ENCODE data around the gene ATG9B. TPM values are rescaled to one million over a fixed set of nuclear protein-coding genes. Genes with fewer than 3 reads are reported as not detected.
A peak's percentile ranks its signal among the peaks of the same experiment; 100 is the strongest.
"Not testable (repeated sequence)": the region's sequence is repeated elsewhere in the genome, so short reads cannot be mapped to it uniquely, and the experiment has no call there.

The ATG9B gene
- total RNA-seq, 1 donor from 2014 or later, result 5.0 TPM

DNA sequence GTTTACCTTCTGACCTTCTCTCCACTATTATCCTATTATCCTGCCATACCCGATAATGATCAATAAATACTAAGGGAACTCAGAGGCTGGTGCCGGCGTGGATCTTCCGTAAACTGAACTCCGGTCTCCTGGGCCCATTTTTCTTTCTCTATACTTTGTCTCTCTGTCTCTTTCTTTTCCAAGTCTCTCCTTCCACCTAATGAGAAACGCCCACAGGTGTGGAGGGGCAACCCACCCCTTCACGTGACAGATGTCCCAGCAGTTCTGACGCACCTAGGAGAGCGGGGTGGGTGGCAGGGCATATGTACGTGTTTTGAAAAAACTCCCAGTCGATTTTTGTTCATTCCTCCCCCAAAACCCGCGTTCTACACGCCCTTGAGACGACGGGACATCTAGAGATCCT lies 3.4 kb upstream of the ATG9B start:
- H3K9me3 Mint-ChIP-seq, result not testable (repeated sequence)

GRCh38 chr7:151026771-151027727 lies 2.8 kb upstream of the ATG9B start:
- peaks cover 13% of the 10 kb centered on the region for H3K4me1 Mint-ChIP-seq (ENCODE audit: low read depth)
- peak overlapping the region; percentile 96 for H3K4me3 Mint-ChIP-seq (ENCODE audit: low read depth)
- DNase-seq (ENCODE audit: low spot score); H3K27me3 Mint-ChIP-seq (ENCODE audit: low read depth); H3K36me3 Mint-ChIP-seq (ENCODE audit: low read depth); intact Hi-C loops (cut with micrococcal nuclease); H3K9me3 Mint-ChIP-seq: not testable (repeated sequence)
- peak overlapping the region; percentile 93 for H3K27ac Mint-ChIP-seq

More for the DNA sequence above, 3.4 kb upstream of the ATG9B start:
- H3K27me3 Mint-ChIP-seq (ENCODE audit: low read depth); H3K36me3 Mint-ChIP-seq (ENCODE audit: low read depth); DNase-seq (ENCODE audit: low spot score): not testable (repeated sequence)
- Mint-ChIP-seq H3K27ac (peak overlapping the region; percentile 93), H3K4me3 (ENCODE audit: low read depth) (peak overlapping the region; percentile 96), H3K4me1 (ENCODE audit: low read depth) (peaks cover 13% of the 10 kb centered on the region)
- intact Hi-C loops (cut with micrococcal nuclease), result loop anchor here (1.0 to 2.0 kb wide), 5 partner anchors 12 to 323 kb away; partner anchors contain the start of gene TMUB1

DNA sequence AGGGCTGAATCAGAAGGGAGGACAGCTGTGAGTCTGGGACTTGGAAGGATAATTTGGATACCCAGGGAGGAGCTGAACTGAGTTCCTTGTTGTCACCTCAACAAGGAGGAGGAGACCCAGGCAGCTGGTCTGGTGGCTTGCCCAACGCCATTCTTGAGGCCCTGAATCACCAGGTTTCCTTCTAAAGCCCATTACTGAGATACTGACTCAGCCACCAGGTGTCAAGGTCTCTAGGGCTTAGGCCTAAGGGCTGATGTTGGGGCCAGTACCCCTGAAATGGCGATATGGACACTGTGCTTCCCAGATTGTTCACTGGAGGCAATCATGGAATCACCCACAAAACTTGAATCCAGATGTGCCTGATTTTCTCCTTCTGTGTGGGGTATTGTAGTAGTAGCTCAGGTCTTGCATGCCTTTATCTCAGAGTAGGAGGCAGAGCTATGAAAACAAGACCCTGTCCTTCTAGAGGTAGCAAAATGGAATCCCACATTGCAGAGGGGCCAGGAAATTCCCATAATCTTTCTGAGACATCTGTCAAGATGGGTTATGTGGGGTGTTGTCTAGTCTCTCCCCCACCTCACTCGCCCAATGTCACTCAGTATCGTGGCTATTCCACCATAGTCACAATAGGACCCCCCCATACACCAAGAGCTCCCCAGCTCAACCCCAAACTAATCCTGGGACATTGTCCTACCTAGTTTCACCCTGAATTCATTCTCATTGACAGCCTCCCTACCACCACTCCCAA lies 1.8 kb upstream of the ATG9B start:
- Mint-ChIP-seq H3K36me3 (ENCODE audit: low read depth) (peaks cover 3% of the 10 kb centered on the region), H3K4me3 (ENCODE audit: low read depth) (no peak overlapping the region), H3K9me3 (no peaks in the 10 kb centered on the region), H3K4me1 (ENCODE audit: low read depth) (peaks cover 13% of the 10 kb centered on the region), H3K27me3 (ENCODE audit: low read depth) (peaks cover 5% of the 10 kb centered on the region), H3K27ac (no peak overlapping the region)
- intact Hi-C loops (cut with micrococcal nuclease), result no loop called here
- no peak for DNase-seq (ENCODE audit: low spot score)

DNA sequence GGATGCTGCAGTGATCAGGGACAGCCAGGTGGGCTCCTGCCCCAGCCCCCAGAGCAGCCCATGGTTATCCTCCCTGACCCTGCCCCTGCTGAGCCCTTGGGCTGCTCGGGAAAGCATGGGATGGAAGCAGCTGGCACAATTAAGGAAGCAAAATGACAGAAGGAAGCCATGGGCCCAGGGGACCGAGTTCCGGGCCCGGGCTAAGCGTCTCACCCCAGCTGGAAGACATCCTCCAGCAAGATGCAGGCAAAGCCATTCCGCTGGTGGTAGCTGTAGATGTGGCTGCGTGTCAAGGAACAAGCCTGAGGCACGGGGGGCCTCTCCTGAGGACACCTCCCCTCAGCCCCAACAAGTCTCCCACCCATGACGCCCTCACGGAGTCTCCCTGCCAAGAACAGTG lies 1.1 kb downstream of the ATG9B start:
- no peak overlapping the region for H3K4me3 Mint-ChIP-seq (ENCODE audit: low read depth)
- no peak overlapping the region for H3K27ac Mint-ChIP-seq
- DNase-seq (ENCODE audit: low spot score), result no peak
- peaks cover 16% of the 10 kb centered on the region for H3K4me1 Mint-ChIP-seq (ENCODE audit: low read depth)
- no peaks in the 10 kb centered on the region for H3K36me3 Mint-ChIP-seq (ENCODE audit: low read depth)
- peaks cover 30% of the 10 kb centered on the region for H3K27me3 Mint-ChIP-seq (ENCODE audit: low read depth)
- no peaks in the 10 kb centered on the region for H3K9me3 Mint-ChIP-seq
- intact Hi-C loops (cut with micrococcal nuclease), result no loop called here

DNA sequence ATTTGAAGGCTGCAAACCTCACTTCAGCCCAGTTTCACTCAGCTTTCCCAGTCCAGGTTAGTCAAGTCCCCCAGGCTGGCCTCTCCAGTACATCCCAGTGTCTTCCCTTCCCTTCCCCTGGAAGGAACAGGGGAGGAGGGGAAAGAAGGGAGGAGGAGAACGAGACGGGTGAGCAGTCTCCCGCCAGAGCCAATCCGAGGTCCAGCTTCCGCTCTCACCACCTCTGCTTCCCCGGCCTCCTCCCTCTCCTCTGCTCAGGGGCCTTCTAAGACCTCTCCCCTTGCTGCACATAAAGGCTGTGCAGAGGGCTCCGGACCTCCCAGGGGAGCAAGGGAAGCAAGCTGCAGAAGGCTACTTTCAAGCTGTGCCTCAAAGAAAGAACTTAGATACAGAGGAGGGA lies 4.1 kb downstream of the ATG9B start:
- Mint-ChIP-seq H3K27me3 (ENCODE audit: low read depth) (peaks cover 33% of the 10 kb centered on the region), H3K36me3 (ENCODE audit: low read depth) (no peaks in the 10 kb centered on the region), H3K27ac (no peak overlapping the region), H3K4me3 (ENCODE audit: low read depth) (peak overlapping the region; percentile 7), H3K9me3 (no peaks in the 10 kb centered on the region), H3K4me1 (ENCODE audit: low read depth) (peaks cover 26% of the 10 kb centered on the region)
- intact Hi-C loops (cut with micrococcal nuclease), result no loop called here
- DNase-seq (ENCODE audit: low spot score), result no peak

GRCh38 chr7:151019130-151019447 lies 5.2 kb downstream of the ATG9B start:
- H3K36me3 Mint-ChIP-seq (ENCODE audit: low read depth), result no peaks in the 10 kb centered on the region
- no peak for DNase-seq (ENCODE audit: low spot score)
- H3K9me3 Mint-ChIP-seq, result no peaks in the 10 kb centered on the region
- peak overlapping the region; percentile 26 for H3K4me3 Mint-ChIP-seq (ENCODE audit: low read depth)
- intact Hi-C loops (cut with micrococcal nuclease), result loop anchor here (5.0 kb wide), 1 partner anchor 223 kb away; no protein-coding TSS in a partner anchor
- no peak overlapping the region for H3K27ac Mint-ChIP-seq
- peaks cover 31% of the 10 kb centered on the region for H3K27me3 Mint-ChIP-seq (ENCODE audit: low read depth)
- peaks cover 37% of the 10 kb centered on the region for H3K4me1 Mint-ChIP-seq (ENCODE audit: low read depth)

DNA sequence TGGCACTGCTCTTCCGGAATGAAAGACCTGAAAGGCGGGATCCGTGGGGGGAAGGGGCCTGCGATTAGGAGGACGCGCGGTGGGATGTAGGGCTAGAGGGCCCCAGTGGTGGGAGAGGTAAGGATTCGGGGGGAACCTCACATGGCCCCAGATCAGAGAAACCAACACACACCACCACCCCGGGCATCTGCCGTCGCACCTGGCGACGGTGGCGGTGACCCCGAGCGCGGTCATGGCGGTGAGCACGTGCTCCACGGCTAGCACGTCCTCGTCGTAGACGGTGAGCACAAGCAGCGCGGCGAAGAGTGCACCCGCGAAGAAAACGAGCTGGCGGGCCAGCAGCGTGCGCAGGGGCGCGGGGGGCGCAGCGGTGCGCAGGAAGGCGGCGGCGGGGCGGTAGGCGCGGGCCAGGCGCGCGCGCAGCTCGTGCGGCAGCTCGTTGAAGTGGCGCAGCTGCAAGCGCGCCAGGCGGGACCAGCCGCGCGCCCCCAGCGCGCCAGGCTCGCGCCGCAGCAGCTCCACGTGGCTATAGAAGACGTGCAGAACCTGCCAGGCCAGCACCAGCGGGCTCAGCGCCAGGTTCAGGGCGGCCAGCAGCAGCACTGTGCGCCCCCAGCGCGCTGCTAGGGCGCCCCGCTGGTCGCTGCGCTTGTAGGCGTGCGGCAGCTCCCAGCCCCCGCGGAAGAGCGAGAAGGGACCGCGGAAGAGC lies 5.7 kb downstream of the ATG9B start:
- peak overlapping the region; percentile 48 for H3K27ac Mint-ChIP-seq

GRCh38 chr7:151017953-151018420 lies 6.3 kb downstream of the ATG9B start:
- H3K27me3 Mint-ChIP-seq (ENCODE audit: low read depth), result peaks cover 31% of the 10 kb centered on the region
- no peaks in the 10 kb centered on the region for H3K36me3 Mint-ChIP-seq (ENCODE audit: low read depth)
- intact Hi-C loops (cut with micrococcal nuclease), result loop anchor here (5.0 kb wide), 1 partner anchor 224 kb away; no protein-coding TSS in a partner anchor
- peaks cover 37% of the 10 kb centered on the region for H3K4me1 Mint-ChIP-seq (ENCODE audit: low read depth)
- DNase-seq (ENCODE audit: low spot score), result peak; percentile 70
- peak overlapping the region; percentile 42 for H3K27ac Mint-ChIP-seq
- no peaks in the 10 kb centered on the region for H3K9me3 Mint-ChIP-seq
- peak overlapping the region; percentile 76 for H3K4me3 Mint-ChIP-seq (ENCODE audit: low read depth)

More for the DNA sequence above, 5.7 kb downstream of the ATG9B start:
- no peak for DNase-seq (ENCODE audit: low spot score)
- intact Hi-C loops (cut with micrococcal nuclease), result loop anchor here (5.0 kb wide), 1 partner anchor 224 kb away; no protein-coding TSS in a partner anchor
- Mint-ChIP-seq H3K4me1 (ENCODE audit: low read depth) (peaks cover 37% of the 10 kb centered on the region), H3K27me3 (ENCODE audit: low read depth) (peaks cover 31% of the 10 kb centered on the region), H3K9me3 (no peaks in the 10 kb centered on the region), H3K36me3 (ENCODE audit: low read depth) (no peaks in the 10 kb centered on the region), H3K4me3 (ENCODE audit: low read depth) (peak overlapping the region; percentile 76)

DNA sequence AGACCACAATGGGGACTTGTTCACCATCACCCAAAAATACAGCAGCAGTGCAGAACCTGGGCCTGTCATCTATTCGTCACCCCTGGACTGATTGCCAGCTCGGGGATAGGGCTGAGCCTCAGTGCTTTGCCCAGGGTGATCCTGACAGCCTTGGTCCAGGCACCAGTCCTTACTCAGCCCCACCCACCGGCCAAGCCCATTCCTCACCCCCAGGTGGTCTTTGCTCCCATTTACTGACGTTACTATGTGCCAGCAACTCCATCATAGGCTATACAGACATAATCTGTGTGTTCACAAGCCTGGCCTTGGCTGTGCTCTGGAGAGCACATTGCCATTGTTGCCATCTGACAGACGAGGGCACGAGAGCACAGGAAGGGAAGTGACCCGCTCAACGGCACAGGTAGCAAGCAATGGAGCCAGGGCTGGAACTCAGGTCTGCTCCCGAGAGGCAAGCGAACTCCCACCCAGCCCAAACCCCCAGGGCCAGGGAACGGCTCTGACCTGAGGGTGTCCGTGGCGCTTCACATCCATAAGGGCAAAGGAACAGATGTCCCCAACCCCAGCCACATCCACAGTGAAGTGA lies 6.8 kb downstream of the ATG9B start:
- Mint-ChIP-seq H3K9me3 (no peaks in the 10 kb centered on the region), H3K27me3 (ENCODE audit: low read depth) (peaks cover 31% of the 10 kb centered on the region), H3K36me3 (ENCODE audit: low read depth) (peaks cover 3% of the 10 kb centered on the region), H3K27ac (peak overlapping the region; percentile 4), H3K4me1 (ENCODE audit: low read depth) (peaks cover 43% of the 10 kb centered on the region), H3K4me3 (ENCODE audit: low read depth) (peak overlapping the region; percentile 76)
- intact Hi-C loops (cut with micrococcal nuclease), result loop anchor here (5.0 kb wide), 1 partner anchor 225 kb away; no protein-coding TSS in a partner anchor
- no peak for DNase-seq (ENCODE audit: low spot score)

DNA sequence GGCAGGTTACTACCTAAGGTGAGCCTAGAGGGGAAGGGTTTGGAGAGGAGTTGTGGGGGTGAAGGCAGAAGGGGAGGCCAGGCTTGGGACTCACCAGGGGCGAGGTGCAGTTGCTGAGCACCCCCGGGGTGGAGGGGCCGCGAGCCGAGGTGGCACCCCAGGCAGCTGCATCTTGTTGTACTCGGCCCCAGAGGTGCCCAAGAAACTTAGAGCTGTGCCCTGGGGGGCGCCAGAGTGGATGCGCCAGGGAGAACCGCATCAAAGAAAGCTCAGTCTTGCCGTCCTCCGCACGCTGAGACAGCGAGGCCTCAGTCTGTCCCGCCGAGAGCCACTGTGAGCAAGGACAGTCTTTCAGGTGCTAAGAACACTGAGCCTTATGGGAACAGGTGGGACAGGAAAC lies 7.4 kb downstream of the ATG9B start:
- Mint-ChIP-seq H3K4me1 (ENCODE audit: low read depth) (peaks cover 48% of the 10 kb centered on the region), H3K4me3 (ENCODE audit: low read depth) (no peak overlapping the region), H3K27me3 (ENCODE audit: low read depth) (peaks cover 31% of the 10 kb centered on the region), H3K9me3 (no peaks in the 10 kb centered on the region), H3K27ac (no peak overlapping the region), H3K36me3 (ENCODE audit: low read depth) (peaks cover 6% of the 10 kb centered on the region)
- intact Hi-C loops (cut with micrococcal nuclease), result loop anchor here (5.0 kb wide), 1 partner anchor 225 kb away; no protein-coding TSS in a partner anchor
- no peak for DNase-seq (ENCODE audit: low spot score)

GRCh38 chr7:151016505-151016904 lies 7.8 kb downstream of the ATG9B start:
- H3K9me3 Mint-ChIP-seq, result no peaks in the 10 kb centered on the region
- peaks cover 6% of the 10 kb centered on the region for H3K36me3 Mint-ChIP-seq (ENCODE audit: low read depth)
- no peak for DNase-seq (ENCODE audit: low spot score)
- no peak overlapping the region for H3K27ac Mint-ChIP-seq
- H3K4me3 Mint-ChIP-seq (ENCODE audit: low read depth), result no peak overlapping the region
- peaks cover 52% of the 10 kb centered on the region for H3K4me1 Mint-ChIP-seq (ENCODE audit: low read depth)
- intact Hi-C loops (cut with micrococcal nuclease), result loop anchor here (5.0 kb wide), 1 partner anchor 226 kb away; no protein-coding TSS in a partner anchor
- peaks cover 31% of the 10 kb centered on the region for H3K27me3 Mint-ChIP-seq (ENCODE audit: low read depth)

DNA sequence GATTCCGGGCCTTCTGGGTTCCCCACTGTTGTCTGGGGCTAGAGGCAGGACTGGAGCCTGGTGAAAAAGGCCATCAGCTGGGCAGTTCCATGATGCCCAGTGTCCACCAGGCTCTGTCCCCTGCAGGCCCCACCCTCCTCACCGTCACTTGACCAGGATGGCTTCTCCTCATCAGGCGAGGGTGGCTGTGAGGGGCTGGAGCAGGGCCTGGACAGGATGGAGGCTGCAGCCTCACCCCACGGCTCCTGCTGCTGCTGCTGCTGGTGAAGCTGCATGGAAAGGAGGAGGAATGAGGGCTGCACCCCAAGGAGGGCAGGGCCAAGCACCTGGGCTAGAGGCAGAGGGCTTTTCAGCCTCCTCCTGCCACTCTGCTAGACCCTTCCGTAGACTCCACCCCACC lies 8.3 kb downstream of the ATG9B start:
- Mint-ChIP-seq H3K27me3 (ENCODE audit: low read depth) (peaks cover 26% of the 10 kb centered on the region), H3K4me3 (ENCODE audit: low read depth) (no peak overlapping the region), H3K27ac (no peak overlapping the region), H3K4me1 (ENCODE audit: low read depth) (peaks cover 56% of the 10 kb centered on the region), H3K9me3 (no peaks in the 10 kb centered on the region), H3K36me3 (ENCODE audit: low read depth) (peaks cover 6% of the 10 kb centered on the region)
- no peak for DNase-seq (ENCODE audit: low spot score)
- intact Hi-C loops (cut with micrococcal nuclease), result loop anchor here (5.0 kb wide), 1 partner anchor 226 kb away; no protein-coding TSS in a partner anchor
